Coronary artery (tissue), 2 donors: Measurements from ENCODE around the gene MORC3.
"Not testable (repeated sequence)": the region's sequence is repeated elsewhere in the genome, so short reads cannot be mapped to it uniquely, and the experiment has no call there.

Source experiments
- DNase-seq: peaks from one replicate; pipeline ENCODE4 v3.0.0-alpha.2; 2017; ENCODE audit warnings: low spot score
- H3K27ac ChIP-seq, 2 donors: fragments of 200-600 bp; sonication (generic); one replicate each; pipeline ENCODE4 v1.5.1; 2016 to 2019
- H3K4me3 ChIP-seq: fragments of 200-600 bp; sonication (generic); 2 replicates; pipeline ENCODE4 v1.5.1; 2016; ENCODE audit warnings: mild to moderate bottlenecking, moderate library complexity
- TF ChIP-seq, protein P1 (sequence below): fragments of 200-600 bp; sonication (generic); IDR thresholded peaks from one replicate; pipeline ENCODE4 v1.5.1; 2019; ENCODE audit warnings: antibody characterized with exemption

MORC3 gene

DNA sequence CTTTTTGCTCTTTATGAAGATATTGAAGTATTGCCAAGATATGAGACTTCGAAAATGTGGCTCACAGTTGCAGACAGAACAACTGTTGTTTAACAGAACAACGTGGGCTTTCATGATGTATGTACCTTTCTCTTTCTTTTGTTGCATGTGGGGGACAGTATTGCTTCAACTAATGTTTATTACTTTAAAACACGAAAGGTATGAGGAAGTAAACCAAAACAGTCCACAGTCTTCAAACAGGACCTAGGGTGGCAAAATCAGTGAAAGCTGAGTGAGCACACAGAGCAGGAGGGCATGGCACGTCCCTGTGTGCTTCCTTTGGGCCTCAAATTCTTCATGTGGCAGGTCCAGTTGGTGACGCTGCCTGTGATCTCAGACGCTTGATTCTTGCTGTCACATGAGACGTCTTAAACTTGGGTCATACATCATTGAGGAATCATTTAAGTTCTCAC is 57.4 kb downstream of the MORC3 start:
- TF ChIP-seq, protein P1, sequence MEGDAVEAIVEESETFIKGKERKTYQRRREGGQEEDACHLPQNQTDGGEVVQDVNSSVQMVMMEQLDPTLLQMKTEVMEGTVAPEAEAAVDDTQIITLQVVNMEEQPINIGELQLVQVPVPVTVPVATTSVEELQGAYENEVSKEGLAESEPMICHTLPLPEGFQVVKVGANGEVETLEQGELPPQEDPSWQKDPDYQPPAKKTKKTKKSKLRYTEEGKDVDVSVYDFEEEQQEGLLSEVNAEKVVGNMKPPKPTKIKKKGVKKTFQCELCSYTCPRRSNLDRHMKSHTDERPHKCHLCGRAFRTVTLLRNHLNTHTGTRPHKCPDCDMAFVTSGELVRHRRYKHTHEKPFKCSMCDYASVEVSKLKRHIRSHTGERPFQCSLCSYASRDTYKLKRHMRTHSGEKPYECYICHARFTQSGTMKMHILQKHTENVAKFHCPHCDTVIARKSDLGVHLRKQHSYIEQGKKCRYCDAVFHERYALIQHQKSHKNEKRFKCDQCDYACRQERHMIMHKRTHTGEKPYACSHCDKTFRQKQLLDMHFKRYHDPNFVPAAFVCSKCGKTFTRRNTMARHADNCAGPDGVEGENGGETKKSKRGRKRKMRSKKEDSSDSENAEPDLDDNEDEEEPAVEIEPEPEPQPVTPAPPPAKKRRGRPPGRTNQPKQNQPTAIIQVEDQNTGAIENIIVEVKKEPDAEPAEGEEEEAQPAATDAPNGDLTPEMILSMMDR: no peak
- no peak overlapping the region for H3K27ac ChIP-seq
- H3K4me3 ChIP-seq: no peak overlapping the region
- no peak for DNase-seq

DNA sequence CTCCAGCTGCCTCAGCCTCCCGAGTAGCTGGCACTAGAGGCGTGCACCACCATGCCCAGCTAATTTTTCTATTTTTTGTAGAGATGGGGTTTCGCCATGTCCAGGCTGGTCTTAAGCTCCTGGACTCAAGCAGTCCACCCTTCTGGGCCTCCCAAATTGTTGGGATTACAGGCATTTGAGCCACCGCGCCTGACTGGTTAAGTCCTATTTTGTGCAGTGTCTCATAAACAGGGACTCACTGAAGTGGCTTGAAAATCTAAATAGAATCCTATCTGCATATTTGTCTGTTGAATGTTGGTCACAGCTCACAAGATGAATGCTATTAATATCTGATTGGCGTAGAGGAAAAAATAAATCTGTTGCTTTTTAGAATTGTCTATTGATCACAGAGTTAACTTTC is 59.3 kb downstream of the MORC3 start:
- Histone ChIP-seq H3K27ac (no peak overlapping the region), H3K4me3 (no peak overlapping the region)
- no peak for DNase-seq
- TF ChIP-seq, protein P1: no peak

DNA sequence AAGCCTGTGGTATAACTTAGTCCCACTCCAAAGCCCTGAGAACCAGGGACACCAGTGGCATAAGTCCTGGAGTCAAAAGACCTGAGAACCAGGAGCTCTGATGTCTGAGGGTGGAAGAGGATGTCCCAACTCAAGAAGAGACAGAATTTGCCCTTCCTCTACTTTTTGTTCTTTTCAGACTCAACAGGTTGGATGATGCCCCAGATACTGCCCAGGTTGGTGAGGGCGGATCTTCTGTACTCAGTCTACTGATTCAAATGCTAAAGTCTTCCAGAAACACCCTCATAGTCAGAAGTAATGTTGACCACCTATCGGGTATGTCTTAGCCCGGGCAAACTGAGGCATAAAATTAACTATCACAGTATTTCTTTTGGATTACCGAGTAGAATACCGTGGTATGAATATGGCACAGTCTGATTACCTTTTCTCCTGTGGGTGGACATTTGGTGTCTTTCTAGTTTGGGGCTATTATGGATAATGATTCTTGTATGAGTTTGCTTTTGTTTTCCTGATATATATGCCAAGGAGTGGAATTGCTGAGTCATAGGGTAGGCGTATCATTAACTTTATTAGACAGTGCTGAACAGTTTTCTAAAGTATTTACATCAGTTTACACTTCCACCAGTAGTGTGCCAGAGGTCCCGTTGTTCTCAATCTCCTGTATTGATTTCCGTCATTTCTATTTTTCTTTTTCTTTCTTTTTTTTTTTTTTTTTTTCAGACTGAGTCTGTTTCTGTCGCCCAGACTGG is 62.0 kb downstream of the MORC3 start:
- H3K4me3 ChIP-seq: no peak overlapping the region
- TF ChIP-seq, protein P1: no peak
- no peak overlapping the region for H3K27ac ChIP-seq
- DNase-seq: no peak

DNA sequence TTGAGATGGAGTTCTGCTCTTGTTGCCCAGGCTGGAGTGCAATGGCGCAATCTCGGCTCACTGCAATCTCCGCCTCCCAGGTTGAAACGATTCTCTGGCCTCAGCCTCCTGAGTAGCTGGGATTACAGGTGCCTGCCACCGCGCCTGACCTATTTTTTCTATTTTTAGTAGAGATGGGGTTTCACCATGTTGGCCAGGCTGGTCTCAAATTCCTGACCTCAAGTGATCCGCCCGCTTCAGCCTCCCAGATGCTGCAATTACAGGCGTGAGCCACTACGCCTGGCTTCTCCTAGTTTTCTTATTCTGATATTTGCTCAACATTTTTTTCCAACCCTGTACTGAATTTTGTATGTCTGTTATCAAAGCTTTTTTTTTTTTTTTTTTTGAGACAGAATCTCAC is 62.7 kb downstream of the MORC3 start:
- not testable (repeated sequence) for DNase-seq, H3K27ac ChIP-seq, H3K4me3 ChIP-seq

DNA sequence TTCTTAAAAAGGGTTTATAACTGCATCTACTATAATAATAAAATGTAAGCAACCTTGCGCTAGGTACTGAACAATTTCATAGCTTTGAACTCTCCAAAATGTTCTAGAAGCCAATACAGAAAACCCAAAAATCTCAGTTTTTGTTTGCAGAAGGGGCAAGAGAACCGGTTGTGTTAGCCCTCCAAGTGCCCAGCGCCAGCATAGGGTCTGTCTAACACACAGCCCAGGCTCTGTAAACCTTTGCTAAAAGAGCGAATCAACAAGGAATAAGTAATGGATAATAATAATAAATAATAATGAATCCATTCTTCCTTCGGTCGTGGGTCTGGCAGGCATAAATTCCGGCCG is 64.9 kb downstream of the MORC3 start:
- H3K4me3 ChIP-seq: peak overlapping the region; percentile 75
- no peak overlapping the region for H3K27ac ChIP-seq
- TF ChIP-seq, protein P1: no peak

DNA sequence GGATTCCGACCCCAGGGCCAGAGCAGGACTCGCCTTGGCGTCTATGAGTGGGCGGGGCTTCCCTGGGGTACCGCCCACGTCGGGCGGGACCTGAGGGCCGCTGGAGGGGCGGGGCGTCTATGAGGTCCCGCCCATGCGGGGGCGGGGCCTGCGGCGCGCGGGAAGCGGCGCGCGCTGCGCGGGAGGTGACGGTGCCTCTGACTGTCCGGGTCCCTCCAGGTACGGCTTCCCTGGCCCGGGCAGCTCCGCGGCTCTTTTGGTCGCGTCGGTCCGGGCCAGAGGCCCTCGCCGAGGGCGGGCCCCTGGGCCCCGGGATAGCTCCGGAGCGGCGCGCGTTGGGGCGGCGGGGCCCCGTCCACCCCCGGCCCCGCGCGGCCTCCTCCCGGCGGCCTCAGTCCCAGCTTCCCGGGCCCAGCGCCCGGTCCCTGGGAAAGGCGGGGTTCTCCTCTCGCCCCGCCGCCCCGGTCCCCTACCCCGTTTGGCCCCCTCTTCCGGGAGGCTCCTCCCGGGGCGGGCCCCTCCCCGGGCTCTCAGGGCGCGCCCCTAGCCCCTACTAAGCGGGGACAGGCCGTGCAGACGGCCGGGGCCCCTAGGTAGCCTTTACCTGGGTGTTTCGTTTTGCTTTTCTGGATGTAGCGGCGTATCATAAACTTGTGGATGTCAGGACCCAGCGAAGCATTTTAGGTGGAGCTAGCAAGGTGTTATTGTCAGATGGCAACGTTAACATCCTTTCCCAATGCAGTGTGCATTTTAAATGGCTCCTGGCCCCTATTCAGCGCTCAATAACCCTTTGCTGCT is 65.4 kb downstream of the MORC3 start, which contains the start of gene CHAF1B:
CHAF1B (plus strand) TSS at position 160 of the 798 bp plus-strand sequence. CDS start 745 bp downstream, outside the sequence.
- TF ChIP-seq, protein P1: no peak

More for the DNA sequence above, 64.9 kb downstream of the MORC3 start:
- DNase-seq: no peak

DNA sequence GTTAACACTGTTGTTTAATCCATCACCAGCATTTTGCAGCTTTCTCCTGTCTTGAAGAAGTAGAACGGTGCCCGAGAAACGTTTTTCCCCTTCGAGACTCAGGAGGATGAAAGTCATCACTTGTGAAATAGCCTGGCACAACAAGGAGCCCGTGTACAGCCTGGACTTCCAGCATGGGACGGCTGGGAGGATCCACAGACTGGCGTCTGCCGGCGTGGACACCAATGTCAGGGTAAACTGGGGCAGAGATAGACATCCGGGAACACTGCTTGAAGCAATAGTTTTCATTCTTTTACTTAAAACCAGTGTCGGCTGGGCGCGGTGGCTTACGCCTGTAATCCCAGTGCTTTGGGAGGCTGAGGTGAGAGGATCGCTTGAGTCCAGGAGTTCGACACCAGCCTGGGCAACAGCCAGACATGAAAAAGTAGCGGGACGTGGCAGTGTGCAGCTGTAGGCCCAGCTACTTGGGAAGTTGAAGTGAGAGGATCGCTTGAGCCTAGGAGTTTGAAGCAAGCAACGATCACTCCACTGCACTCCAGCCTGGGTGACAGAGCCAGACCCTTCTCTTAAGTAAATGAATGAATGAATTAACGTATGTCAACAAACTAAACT is 66.1 kb downstream of the MORC3 start:
- DNase-seq: no peak
- H3K4me3 ChIP-seq: peak overlapping the region; percentile 75
- TF ChIP-seq, protein P1: no peak
- H3K27ac ChIP-seq: peak overlapping the region; percentile 21 to 68

More for the DNA sequence above, 65.4 kb downstream of the MORC3 start, which contains the start of gene CHAF1B:
- DNase-seq: peak; percentile 82
- Histone ChIP-seq H3K4me3 (peak within 1 kb of the TSS; percentile 75), H3K27ac (peak within 1 kb of the TSS; percentile 21 to 68)
